Activated T-cell treated with anti-CD3 and anti-CD28 coated beads for 1 hour (primary cell): ENCODE measurements around the gene CDHR3.
"Not testable (repeated sequence)": the region's sequence is repeated elsewhere in the genome, so short reads cannot be mapped to it uniquely, and the experiment has no call there.

Source experiments
- DNase-seq: peaks from one replicate; pipeline ENCODE4 v3.0.0-alpha.2; 2020; ENCODE audit warnings: low read depth

CDHR3 gene, protein sequence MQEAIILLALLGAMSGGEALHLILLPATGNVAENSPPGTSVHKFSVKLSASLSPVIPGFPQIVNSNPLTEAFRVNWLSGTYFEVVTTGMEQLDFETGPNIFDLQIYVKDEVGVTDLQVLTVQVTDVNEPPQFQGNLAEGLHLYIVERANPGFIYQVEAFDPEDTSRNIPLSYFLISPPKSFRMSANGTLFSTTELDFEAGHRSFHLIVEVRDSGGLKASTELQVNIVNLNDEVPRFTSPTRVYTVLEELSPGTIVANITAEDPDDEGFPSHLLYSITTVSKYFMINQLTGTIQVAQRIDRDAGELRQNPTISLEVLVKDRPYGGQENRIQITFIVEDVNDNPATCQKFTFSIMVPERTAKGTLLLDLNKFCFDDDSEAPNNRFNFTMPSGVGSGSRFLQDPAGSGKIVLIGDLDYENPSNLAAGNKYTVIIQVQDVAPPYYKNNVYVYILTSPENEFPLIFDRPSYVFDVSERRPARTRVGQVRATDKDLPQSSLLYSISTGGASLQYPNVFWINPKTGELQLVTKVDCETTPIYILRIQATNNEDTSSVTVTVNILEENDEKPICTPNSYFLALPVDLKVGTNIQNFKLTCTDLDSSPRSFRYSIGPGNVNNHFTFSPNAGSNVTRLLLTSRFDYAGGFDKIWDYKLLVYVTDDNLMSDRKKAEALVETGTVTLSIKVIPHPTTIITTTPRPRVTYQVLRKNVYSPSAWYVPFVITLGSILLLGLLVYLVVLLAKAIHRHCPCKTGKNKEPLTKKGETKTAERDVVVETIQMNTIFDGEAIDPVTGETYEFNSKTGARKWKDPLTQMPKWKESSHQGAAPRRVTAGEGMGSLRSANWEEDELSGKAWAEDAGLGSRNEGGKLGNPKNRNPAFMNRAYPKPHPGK

DNA sequence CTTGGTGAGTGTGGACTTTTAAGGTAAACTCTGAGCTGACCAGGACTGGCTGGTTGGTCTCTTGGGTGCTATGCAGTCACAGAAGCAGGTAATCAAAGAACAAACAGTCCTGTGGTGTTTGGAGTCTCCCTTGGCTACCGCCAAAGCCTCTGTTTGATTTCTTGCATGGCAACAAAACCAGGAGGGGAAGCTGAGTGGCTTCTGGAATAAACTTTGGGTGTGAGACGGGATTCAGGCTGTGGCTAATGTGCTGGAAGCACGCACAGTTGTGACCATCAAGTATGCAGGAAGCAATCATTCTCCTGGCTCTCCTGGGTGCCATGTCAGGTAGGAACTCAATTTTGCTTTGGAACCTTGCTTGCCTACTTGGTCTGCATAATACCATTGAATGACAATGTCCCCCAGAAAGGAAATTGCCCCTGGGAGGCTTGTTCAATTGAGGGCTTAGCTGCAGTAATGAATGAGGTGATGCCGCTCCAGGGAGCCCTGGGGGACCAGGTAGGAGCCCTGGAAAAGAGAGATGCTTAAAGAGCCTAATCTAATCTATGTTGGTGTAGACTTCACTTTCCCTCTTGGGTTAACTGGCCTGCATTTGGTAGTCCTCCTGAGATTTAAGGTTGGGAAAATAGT, at the start of gene CDHR3:
TSS of gene CDHR3 (plus strand) at position 227 of the 630 bp plus-strand sequence. CDS start at position 282, 55 bp downstream.
- no peak for DNase-seq

DNA sequence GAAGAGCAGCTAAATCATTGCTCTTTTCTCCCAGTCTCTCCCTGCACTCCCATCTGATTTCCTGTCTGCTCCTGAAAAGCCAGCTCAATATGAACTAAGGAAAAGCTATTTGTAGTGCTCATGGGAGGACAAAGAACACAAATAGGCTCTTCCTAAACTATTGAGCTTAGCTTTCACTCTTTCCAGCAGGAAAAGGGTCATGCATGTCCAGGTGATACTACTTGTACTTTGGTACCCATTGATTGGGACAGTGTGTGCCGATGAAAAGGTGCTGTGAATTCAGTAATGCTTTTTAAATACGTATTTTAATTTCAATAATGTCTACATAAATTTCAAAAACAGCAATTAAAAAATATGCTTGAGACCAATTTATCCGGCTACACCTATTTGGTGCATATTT, 49.1 kb upstream of the CDHR3 start:
- DNase-seq = no peak

DNA sequence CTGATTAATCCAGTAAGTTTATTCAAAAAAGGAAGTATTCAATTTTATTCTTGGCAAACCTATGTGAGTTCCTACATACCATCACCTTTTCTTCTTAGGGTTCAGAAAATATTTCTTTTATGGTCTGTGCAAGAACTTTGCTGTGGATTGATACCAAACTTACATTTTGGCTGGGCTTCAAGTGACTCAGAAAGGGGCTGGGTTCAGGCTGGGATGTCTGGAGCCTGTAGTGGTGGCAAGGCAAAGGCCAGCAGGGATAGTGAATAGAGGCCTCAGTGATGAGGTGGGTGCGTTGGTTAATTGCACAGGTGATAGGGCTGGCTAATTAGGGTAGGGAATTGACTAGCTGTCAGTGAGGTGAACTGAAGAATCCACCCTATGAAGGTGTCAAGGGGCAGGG, 46.5 kb upstream of the CDHR3 start:
- DNase-seq = no peak

DNA sequence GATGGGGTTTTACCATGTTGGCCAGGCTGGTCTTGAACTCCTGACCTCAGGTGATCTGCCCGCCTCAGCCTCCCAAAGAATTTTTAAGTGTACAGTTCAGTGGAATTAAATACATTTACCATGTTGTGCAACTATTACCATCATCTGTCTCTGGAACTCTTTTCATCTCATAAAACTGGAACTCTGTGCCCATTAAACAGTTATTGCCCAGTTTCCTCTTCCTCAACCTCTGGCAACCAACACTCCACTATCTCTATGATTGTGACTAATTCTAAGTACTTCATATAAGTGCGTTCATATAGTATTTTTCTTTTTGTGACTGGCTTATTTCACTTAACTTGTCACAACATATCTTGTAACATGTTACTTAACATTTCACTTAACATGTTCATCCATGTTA, 45.4 kb upstream of the CDHR3 start:
- DNase-seq = no peak

DNA sequence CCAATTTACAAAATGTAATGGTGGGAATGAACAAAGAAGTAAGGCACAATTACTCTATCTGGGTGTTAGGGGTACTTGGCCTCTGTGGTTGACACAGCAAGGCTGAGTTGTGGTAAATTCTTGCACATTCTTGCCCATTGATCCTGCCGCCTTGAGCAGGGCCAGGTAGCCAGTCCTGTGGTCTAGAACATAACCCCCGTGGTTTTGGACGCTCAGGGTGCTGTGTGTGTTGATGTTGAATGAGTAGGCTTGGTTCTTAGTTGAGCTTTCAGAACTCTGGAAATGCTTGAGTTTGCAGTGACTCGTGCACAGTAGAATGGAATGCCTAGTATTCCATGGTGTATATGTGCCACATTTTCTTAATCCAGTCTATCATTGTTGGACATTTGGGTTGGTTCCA, 42.3 kb upstream of the CDHR3 start:
- DNase-seq = no peak

DNA sequence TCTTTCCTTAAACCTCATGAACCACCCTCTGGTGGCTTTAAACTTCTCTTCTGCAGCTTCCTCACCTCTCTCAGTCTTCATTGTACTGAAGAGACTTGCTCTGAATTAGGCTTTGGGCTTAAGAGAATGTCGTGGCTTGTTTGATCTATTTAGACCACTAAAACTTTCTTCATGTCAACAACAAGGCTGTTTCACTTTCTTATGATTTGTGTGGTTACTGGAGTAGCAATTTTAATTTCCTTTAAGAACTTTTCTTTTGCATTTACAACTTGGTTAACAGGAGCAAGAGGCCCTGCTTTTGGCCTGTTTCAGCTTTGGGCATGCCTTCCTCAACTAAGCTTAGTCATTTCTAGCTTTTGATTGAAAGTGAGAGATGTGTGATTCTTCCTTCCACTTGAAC, 38.1 kb upstream of the CDHR3 start:
- no peak for DNase-seq

DNA sequence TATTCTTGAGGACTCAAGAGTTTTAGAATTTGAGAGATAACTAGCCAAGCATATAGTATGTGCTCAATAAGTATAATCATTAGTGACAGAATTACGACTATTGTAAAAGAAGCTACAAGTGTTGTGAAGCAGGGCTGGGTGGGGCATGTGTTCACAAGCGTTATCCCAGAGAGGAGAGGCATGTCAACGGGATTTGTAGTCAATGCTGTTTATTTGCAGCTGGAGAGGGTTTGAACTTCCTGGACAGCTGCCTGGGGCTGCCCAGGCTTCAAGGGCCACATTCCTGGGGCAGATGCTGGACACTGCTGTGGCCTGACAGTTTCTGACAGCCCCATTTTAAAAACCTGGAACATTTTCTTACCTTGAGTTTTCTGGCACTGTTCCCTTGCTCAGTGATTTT, 36.9 kb upstream of the CDHR3 start:
- no peak for DNase-seq

DNA sequence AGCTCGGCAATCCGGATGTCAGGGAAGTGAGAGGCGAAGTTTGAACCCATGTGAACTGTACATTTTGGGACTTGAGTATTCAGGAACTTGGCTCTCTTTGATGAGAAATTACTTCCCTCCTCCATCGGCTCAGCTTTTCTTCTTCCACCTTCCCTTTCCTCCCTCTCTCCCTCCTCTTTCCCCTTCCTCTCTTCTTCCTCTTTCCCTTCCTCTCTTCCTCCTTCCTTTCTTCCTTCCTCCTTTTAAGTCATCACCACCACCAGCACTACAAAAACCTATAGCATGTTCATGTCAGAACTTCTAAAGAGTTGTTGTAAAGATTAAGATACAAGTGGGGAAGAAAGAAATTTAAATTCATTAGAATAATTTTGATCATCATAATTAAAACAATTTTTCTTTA, 31.9 kb upstream of the CDHR3 start:
- no peak for DNase-seq

DNA sequence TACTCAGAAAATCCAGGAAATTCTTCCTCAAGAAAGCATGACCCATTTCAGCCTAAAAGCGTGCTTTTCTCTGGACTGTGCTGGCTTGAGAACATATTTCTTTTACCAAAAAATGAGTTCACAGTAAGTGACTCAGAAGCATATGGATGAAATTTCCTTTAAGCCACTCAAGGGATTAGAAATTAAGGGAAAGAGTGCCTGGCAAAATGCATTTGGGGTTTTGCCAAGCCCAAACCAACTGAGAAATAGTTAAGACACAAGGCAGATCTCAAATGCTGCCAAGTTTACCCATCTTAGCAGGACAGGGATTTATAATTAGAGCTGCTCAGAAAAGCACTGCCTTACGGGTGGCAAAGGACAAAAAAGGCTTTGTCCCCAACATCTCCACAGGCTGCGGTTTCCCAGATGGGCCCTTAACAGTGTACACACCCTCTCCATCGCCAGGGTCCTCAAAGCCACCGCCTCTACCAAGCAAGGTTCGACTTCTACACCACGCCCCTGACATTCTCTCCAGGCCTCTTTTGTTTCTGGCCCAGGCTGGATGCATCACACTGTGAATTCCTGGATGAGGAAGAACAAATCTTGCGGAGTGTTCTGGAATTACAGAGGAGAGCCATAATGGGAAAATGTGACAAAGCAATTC, 30.1 kb upstream of the CDHR3 start:
- DNase-seq = no peak

DNA sequence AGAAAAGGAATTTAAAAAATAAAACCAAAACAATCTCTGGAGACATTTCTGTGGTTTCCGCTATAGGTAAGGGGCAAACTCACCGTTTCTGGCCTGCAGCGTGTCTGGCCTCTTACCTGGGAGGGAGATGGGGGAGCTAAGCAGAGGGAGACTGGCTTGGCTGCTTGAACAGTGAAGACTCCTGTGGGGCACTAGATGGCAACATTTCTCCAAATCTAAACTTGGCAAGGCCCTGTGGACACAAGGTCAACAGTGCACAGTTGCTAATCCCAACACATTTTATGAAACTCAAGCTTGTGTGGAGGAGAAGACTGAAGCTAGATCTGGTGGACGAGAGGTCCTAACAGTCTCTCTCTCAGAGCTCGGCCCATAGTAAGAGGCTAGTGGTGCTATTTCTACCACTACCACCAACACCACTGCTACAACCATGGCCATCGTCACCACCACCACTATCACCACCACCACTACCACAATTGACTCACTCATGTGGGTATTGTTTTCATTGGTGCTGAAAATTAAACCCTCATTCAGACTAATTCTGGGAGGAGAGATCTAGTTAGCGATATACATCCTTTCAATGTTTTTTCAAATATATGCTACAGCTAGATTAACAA, 28.4 kb upstream of the CDHR3 start:
- DNase-seq = no peak

DNA sequence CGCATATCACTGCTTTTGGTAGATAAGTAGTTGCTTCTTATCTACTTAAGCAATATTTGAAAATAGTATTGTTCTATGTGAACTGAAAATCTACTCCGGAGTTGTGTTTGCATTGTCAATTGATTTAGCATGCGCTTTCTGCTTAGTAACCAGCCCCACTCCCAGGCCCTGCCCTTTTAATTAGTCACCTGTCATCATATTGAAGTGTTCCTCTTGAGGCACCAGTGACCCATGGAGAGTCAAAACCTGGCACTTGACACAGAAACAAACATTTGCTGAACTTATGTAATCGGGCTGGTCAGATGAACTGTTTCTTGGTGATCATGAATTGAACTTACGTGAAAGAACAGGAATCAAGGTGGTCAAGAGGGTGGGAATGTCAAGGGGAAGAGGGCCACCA, 27.8 kb upstream of the CDHR3 start:
- no peak for DNase-seq

DNA sequence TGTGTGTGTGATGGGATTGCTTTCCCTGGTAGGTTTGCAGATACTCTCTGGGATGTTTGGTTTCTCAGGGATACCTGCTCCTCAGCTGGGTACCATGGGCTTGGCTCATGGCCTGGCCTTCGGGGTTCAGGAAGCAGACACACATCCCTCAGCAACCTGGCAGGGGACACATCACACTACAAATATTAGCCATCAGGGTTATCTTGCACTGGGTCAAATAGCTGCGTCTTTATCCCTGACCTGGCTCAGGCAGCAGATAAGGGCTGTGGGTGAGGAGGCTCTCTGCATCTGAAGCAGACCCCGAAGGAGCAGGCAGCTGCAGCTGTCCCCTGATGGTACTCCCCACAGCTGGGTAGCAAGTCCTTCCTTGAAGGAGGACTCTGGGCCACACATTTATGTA, 25.7 kb upstream of the CDHR3 start:
- DNase-seq = no peak

DNA sequence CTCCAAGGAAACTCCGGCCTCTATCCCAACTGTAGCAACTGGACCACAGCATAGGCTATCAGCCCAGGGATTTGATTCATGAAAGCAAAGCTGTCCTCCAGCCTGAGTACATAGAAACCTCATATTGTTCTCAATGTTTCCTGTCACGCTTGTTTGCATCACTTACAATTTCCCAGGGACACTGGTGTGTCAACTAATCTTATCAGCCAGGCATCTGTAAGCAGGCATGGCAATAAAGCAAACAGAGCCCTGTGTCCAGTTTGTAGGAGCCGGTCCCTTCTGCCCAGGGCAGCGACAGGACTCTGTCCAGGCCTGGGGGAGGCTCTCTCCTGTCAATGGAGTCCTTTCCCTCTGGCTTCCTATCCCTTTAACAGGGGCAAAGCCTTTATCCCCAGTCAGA, 23.0 kb upstream of the CDHR3 start:
- no peak for DNase-seq

DNA sequence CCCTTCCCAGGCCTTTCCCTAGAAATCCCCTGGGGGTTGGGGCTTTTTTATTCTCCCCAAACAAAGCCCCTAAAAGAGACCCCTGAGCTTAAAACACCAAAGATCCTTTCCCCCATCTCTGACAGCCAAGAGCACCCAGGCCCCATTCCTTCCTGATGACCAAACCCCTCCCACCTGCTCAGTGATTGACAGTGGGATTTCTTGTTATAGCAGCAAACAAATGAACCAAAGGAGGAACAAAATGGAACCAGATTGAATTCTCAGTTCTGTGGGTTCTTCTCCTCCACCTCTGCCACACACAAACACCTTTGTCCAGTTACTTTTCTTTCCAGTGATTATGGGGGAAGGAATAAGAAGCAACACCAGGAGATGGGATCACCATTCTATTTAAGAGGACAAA, 21.5 kb upstream of the CDHR3 start:
- no peak for DNase-seq

DNA sequence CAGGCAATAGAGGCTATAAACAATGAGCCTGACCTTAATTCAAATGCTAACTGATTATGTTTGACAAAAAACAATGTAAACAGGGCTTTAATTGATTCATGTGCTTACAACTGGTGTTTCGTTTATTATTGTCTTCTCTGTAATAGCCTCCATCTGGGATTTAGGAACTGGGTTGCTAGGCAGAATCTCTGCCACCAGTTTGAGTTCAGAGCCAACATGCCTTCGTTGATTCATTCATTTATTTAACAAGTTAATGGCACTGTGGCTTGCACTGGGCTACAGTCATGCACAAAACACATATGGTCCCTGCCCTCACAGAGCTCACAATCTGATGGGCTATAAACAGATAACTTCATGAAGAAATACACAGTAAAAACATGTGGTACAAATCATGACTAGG, 19.6 kb upstream of the CDHR3 start:
- no peak for DNase-seq

DNA sequence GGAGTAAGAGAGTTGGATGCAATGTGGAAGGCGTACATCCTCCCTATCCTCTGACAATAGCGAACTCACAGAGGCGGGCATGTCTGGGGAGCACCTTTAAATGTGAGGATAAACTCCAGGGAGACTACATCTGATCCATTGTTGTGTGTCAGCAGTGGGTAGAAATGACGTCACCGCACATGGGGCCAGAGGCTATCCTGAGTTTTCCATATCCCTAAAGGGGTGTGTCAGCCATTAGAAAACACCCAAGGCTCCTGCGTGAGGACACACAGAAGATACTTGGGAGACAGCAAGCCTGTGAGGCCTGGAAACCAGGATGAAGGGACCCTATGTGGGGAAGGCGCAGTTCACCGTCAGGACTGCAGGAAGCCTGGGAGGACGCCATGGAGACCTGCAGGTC, 17.2 kb upstream of the CDHR3 start:
- no peak for DNase-seq

DNA sequence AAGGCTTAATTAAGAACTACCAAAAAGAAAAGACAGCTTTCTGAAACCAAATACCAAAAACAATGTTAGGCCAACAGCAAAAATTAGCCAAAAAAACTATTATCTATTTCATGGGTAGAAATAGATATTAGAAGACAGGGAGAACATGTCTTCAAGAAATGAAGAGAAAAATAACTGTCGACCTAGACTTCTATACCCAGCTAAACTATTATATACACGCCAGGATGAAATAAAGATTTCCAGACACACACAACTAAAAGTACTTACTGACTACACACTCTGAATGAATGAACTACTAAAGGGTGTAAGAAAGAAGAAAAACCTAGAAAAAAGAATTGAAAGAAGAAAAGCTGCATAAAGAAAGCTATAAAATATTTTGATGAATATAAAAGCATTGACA, 11.5 kb upstream of the CDHR3 start:
- DNase-seq = no peak

DNA sequence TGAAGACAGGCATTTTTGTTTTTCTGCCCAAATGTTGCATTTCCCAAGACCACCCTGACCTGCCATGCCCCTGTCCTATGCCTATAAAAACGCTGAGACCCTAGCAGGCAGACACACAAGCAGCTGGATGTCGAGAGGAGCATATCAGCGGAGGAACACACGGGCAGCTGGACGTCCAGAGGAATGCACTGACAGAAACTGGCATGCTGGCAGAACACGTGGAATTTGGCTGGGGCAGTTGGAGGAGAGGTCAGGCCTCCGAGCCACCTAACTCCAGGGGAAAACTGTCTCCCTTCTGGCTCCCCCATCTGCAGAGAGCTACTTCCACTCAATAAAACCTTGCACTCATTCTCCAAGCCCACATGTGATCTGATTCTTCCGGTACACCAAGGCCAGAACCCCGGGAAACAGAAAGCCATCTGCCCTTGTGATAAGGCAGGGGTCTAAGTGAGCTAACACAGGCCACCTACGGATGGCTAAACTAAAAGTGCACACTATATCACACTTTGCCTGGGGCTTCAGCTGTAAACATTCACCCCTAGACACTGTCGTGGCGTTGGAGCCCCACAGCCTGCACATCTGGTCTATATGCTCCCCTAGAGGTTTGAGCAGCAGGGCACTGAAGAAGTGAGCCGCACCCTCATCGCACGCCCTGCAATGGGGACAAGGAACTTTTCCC, 10.0 kb upstream of the CDHR3 start:
- DNase-seq = no peak

DNA sequence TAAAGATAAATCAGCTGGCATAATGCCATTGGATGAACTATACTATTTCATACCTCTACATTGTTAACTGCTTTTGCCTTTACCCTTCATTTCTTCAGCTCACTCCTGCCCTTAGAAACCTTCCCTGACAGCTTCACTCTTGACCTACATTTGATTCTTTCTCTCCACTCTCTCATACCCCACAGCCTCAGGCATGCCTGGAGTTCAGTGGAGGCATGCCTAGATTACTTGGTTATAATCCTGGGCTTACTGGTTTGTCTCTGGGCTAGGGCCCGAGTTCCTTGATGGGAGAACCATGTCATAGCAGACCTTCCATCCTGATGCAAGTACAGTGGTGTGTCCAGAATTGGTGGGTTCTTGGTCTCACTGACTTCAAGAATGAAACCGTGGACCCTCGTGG, 8.4 kb upstream of the CDHR3 start:
- no peak for DNase-seq

DNA sequence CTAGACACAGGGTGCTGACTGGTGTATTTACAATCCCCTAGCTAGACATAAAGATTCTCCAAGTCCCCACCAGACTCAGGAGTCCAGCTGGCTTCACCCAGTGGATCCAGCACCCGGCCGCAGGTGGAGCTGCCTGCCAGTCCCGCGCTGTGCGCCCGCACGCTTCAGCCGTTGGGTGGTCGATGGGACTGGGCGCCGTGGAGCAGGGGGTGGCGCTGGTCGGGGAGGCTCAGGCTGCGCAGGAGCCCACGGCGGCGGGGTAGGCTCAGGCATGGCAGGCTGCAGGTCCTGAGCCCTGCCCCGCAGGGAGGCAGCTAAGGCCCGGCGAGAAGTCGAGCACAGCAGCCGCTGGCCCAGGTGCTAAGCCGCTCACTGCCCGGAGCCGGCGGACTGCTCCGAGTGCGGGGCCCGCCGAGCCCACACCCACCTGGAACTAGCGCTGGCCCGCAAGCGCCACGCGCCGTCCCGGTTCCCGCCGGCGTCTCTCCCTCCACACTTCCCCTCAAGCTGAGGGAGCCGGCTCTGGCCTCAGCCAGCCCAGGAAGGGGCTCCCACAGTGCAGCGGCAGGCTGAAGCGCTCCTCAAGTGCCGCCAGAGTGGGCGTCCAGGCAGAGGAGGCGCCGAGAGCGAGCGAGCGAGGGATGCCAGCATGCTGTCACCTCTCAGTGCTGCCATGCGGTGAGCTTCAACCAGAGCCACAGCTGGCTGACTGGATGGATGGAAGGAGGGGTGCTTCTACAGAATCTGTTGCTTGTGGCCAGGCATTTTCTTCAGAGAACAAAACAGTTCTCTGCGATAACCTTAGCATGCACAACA, 7.2 kb upstream of the CDHR3 start:
- not testable (repeated sequence) for DNase-seq

DNA sequence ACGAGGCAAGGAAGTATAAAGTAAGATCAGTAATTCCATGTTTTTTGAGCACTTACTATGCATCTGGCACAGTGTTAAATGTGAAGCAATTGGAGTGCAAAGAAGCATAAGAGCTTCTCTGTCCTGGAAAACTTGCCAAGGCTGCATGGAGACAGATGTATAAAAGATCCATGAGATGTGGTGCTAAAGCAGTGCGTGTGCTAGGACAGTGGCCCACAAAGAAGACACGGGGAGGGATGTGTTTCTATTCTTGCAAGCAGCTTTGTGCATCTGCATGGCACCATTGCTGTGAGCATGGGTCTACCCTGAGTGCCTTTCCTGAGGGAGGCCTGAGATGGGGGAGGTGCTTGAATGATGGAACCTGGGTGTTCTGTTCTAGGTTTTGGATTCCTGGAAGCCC, 5.1 kb upstream of the CDHR3 start:
- no peak for DNase-seq
